Duodenal mucosa (tissue), 2 donors: ENCODE data around the gene FDXR.
"Not testable (repeated sequence)": the region's sequence is repeated elsewhere in the genome, so short reads cannot be mapped to it uniquely, and the experiment has no call there.

Experiments
- H3K27ac ChIP-seq: one replicate; pipeline ENCODE4 v1.7.0; 2013; ENCODE audit warnings: low read depth, low read length
- H3K27me3 ChIP-seq, 2 donors: one replicate each; pipeline ENCODE4 v1.7.0; 2013; ENCODE audit warnings: low read length in 2 of 2, control low read depth in 1 of 2; ENCODE audit not compliant: insufficient read depth in 2 of 2, control insufficient read depth in 1 of 2
- H3K36me3 ChIP-seq, 2 donors: one replicate each; pipeline ENCODE4 v1.7.0; 2013; ENCODE audit warnings: low read length in 2 of 2, control low read depth in 1 of 2; ENCODE audit not compliant: insufficient read depth in 2 of 2, control insufficient read depth in 1 of 2
- H3K4me1 ChIP-seq, 2 donors: one replicate each; pipeline ENCODE4 v1.7.0; 2013; ENCODE audit warnings: low read length in 2 of 2, control low read depth in 1 of 2; ENCODE audit not compliant: insufficient read depth in 2 of 2, control insufficient read depth in 1 of 2
- H3K4me3 ChIP-seq, 2 donors: one replicate each; pipeline ENCODE4 v1.7.0; 2013; ENCODE audit warnings: low read length in 2 of 2, low read depth in 1 of 2
- H3K9ac ChIP-seq, 2 donors: one replicate each; pipeline ENCODE4 v1.7.0; 2013; ENCODE audit warnings: low read length in 2 of 2, low read depth in 1 of 2
- H3K9me3 ChIP-seq, 2 donors: one replicate each; pipeline ENCODE4 v1.7.0; 2013; ENCODE audit warnings: low read length in 2 of 2, control low read depth in 1 of 2; ENCODE audit not compliant: control insufficient read depth in 1 of 2

The FDXR gene

DNA sequence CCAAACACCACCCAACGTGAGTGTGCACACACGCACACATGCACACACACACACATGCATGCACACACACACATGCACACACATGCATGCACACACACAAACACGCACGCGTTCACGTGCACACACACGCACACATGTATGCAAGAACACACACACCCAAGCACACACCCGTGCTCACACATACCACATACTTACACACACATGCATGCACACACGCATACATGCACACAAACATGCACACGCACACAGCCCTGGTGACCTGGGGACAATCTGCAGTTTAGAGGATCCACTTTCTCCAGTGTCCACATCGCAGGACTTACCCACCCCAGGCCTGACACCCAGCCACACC lies 44.0 kb upstream of the FDXR start:
- Histone ChIP-seq H3K9ac (no peak overlapping the region), H3K27ac (no peak overlapping the region), H3K27me3 (peaks cover 16 to 21% of the 10 kb centered on the region in 2 donors), H3K36me3 (no peaks in the 10 kb centered on the region), H3K4me3 (no peak overlapping the region), H3K4me1 (no peaks in the 10 kb centered on the region), H3K9me3 (no peaks in the 10 kb centered on the region)

DNA sequence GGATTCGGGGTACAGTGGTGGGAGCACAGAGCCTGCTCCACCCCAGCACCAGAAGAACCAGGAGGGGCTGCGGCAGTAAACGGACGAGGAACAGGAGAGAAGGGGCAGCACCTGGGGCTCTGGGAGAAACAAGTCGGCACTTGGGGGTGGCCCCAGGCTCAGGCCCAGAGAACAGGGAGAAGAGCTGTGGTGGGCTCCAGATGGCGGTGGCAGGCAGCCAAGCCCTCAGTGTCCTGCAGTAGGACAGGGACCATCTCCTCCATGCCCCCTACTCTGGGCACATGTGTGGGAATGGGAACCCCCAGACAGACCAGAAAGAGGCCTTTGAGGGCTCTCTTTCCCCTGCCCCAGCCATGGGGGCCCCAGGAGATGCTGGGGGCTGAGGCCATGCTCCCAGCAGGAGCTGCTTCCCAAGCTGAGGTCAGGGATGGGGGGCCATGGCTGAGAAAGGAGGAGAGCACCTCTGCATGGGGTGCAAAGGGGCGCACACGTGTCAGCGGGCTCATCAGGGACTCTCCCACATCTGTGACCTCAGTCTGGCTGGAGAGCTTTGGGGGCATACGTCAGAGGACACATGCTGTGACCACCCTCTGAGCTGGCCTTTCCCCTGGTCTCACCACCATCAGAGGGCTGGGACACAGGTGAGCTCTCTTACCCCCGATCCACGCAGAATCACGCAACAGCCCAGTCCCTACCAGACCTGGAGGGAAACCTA lies 43.5 kb upstream of the FDXR start:
- Histone ChIP-seq H3K4me3 (no peak overlapping the region), H3K36me3 (no peaks in the 10 kb centered on the region), H3K27me3 (peaks cover 10 to 16% of the 10 kb centered on the region in 2 donors), H3K4me1 (no peaks in the 10 kb centered on the region), H3K27ac (no peak overlapping the region), H3K9ac (no peak overlapping the region), H3K9me3 (no peaks in the 10 kb centered on the region)

DNA sequence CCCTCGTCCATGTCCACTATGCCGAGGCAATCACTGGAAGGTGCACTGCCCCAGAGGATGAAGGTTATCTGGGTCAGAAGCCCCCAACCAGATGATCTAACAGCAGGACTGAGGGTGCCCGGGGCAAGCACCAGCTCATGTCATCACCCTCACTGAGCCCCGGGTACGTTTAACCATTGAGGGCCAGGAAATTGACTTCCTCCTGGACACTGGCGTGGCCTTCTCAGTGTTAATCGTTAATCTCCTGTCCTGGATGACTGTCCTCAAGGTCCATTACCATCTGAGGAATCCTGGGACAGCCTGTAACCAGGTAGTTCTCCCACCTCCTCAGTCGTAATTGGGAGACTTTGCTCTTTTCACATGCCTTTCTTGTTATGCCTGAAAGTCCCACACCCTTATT lies 38.6 kb upstream of the FDXR start:
- H3K27me3 ChIP-seq, H3K4me1 ChIP-seq, H3K27ac ChIP-seq, H3K36me3 ChIP-seq, H3K9ac ChIP-seq, H3K4me3 ChIP-seq, H3K9me3 ChIP-seq: not testable (repeated sequence)

DNA sequence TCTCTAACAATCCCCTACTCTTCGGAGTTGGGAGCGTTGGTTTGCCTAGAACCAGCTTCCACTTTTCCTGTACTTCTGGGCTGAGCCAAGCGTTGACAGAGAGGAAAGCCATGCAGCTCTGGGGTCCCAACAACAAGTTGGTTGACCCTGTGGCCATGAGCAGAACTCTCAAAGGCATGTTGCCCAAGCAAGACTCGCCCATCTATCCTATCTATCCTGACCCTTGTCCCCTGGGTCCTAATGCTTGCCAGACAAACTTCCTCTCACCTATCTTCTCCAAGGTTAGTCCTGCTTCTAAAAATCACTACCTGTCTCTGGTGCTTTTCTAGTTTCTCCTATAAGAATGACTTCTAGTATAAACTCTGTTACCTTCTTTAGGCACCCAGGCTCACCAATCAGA lies 36.3 kb upstream of the FDXR start:
- H3K27me3 ChIP-seq, H3K27ac ChIP-seq, H3K4me1 ChIP-seq, H3K36me3 ChIP-seq, H3K9me3 ChIP-seq, H3K9ac ChIP-seq, H3K4me3 ChIP-seq: not testable (repeated sequence)

DNA sequence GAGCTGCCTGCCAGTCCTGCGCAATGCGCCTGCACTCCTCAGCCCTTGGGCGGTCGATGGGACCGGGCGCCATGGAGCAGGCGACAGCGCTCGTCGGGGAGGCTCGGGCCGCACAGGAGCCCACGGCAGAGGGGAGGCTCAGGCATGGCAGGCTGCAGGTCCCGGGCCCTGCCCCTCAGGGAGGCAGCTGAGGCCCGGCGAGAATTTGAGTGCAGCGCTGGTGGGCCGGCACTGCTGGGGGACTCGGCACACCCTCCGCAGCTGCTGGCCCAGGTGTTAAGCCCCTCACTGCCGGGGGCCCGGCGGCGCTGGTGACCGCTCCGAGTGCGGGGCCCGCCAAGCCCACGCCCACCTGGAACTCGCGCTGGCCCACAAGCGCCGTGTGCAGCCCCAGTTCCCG lies 34.2 kb upstream of the FDXR start:
- Histone ChIP-seq H3K4me3 (no peak overlapping the region), H3K36me3 (no peaks in the 10 kb centered on the region), H3K9me3 (no peaks in the 10 kb centered on the region), H3K9ac (no peak overlapping the region), H3K27me3 (peaks cover 11 to 15% of the 10 kb centered on the region in 2 donors), H3K4me1 (no peaks in the 10 kb centered on the region), H3K27ac (no peak overlapping the region)

DNA sequence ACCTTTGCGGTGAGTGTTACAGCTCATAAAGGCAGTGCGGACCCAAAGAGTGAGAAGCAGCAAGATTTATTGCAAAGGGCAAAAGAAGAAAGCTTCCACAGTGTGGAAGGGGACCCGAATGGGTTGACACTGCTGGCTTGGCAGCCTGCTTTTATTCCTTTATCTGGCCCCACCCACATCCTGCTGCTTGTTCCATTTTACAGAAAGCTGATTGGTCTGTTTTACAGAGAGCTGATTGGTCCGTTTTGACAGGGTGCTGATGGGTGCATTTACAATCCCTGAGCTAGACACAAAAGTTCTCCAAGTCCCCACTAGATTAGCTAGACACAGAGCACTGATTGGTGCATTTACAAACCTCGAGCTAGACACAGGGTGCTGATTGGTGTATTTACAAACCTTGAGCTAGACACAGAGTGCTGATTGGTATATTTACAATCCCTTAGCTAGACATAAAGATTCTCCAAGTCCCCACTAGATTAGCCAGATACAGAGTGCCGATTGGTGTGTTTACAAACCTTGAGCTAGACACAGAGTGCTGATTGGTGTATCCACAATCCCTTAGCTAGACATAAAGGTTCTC lies 33.5 kb upstream of the FDXR start:
- not testable (repeated sequence) for H3K9me3 ChIP-seq
- H3K27me3 ChIP-seq = peaks cover 11 to 18% of the 10 kb centered on the region in 2 donors

DNA sequence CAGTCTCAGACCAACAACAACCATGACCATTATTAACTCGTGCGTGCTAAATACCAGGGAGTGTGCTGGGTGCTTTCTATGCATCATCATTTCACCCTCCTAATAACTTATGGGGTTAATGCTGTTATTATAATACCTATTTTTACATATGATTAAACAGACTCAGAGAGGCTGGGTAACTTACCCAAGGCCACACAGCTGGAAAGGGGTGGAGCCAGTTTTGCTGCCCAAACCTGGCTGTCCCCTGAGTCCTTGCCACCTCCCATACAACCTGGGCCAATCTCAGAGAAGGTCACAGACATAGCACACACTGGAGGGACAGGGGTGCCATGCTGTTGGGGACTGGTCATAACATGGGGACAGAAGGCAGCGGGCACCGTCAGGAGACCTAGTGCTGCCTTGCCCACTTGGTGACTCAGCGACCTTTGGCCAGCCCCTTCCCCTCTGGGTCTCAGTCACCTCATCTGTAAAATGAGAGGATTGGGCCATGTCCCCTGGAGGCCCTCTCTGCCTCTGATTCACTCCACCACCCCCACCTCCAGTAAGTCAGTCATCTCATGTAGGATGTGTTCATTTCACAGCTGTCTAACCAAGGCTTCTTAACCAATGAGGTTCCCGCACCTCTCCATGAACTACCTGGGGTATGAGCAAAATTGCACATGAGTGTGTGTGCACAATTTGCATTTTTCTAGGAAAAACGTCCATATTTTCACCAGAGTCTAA lies 32.1 kb upstream of the FDXR start:
- H3K4me1 ChIP-seq = no peaks in the 10 kb centered on the region
- H3K27me3 ChIP-seq = peaks cover 11 to 20% of the 10 kb centered on the region in 2 donors
- no peak overlapping the region for H3K4me3 ChIP-seq
- no peak overlapping the region for H3K9ac ChIP-seq
- no peaks in the 10 kb centered on the region for H3K36me3 ChIP-seq
- H3K27ac ChIP-seq = no peak overlapping the region
- H3K9me3 ChIP-seq = no peaks in the 10 kb centered on the region

More for the DNA sequence above, 33.5 kb upstream of the FDXR start:
- H3K4me1 ChIP-seq, H3K9ac ChIP-seq, H3K27ac ChIP-seq, H3K36me3 ChIP-seq, H3K4me3 ChIP-seq: not testable (repeated sequence)

DNA sequence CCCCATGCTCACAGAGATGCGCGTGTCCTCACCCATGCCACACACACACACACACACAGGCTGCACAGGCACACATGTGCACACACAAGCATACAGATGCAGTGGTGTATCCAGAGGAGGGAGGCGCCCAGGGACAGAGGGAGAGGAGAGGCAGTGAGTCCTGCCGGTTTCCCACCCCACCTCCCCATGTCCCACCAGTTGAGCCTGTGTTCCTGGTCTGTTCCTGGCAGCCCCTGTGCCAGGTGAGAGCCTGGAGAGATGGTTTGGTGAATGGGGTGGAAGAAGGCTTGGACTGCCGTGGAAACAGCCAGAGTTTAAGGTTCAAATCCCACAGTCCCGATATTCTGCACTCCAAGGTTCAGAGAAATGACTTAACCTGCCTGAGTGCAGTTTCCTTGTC lies 30.9 kb upstream of the FDXR start:
- no peaks in the 10 kb centered on the region for H3K9me3 ChIP-seq
- no peaks in the 10 kb centered on the region for H3K4me1 ChIP-seq
- H3K36me3 ChIP-seq = no peaks in the 10 kb centered on the region
- H3K27ac ChIP-seq = no peak overlapping the region
- no peak overlapping the region for H3K9ac ChIP-seq
- no peak overlapping the region for H3K4me3 ChIP-seq
- peaks cover 11 to 20% of the 10 kb centered on the region in 2 donors for H3K27me3 ChIP-seq

- H3K27me3 ChIP-seq = peaks cover 11 to 20% of the 10 kb centered on the region in 2 donors
- H3K4me1 ChIP-seq = no peaks in the 10 kb centered on the region
- H3K9ac ChIP-seq = no peak overlapping the region
- no peak overlapping the region for H3K27ac ChIP-seq
- no peaks in the 10 kb centered on the region for H3K36me3 ChIP-seq
- no peaks in the 10 kb centered on the region for H3K9me3 ChIP-seq
- no peak overlapping the region for H3K4me3 ChIP-seq
Observed at GRCh38 chr17:74903034-74903433, 30.2 kb upstream of the FDXR start.

- Histone ChIP-seq H3K27ac (no peak overlapping the region), H3K9me3 (no peaks in the 10 kb centered on the region), H3K27me3 (peaks cover 14 to 24% of the 10 kb centered on the region in 2 donors), H3K4me1 (no peaks in the 10 kb centered on the region), H3K4me3 (no peak overlapping the region), H3K9ac (no peak overlapping the region), H3K36me3 (no peaks in the 10 kb centered on the region)
Observed at GRCh38 chr17:74901353-74902135, 28.8 kb upstream of the FDXR start.
